ENCODE results near the gene DET1. TPM values are rescaled to one million over a fixed set of nuclear protein-coding genes. Genes with fewer than 3 reads are reported as not detected.

DET1 gene
- total RNA-seq, 2 experiments from 2014 or later: 4.9 to 5.0 TPM

- ChIA-PET CTCF (interaction anchor here (2.7 kb wide), 1 partner anchor 11 kb away, joined by 9 read pairs; no protein-coding TSS in a partner anchor), POLR2A (interaction anchor here (0.6 to 0.8 kb wide), 2 partner anchors 173 to 571 kb away, joined by 3 read pairs; no protein-coding TSS in a partner anchor)
- peaks cover 28% of the 10 kb centered on the region for H3K4me1 Mint-ChIP-seq
- DNase-seq: no peak
- no peaks in the 10 kb centered on the region for H3K9me3 Mint-ChIP-seq
- peak overlapping the region; percentile 99 for H3K27ac Mint-ChIP-seq
- H3K4me3 Mint-ChIP-seq: peak overlapping the region; percentile 90
- H3K36me3 Mint-ChIP-seq (ENCODE audit: low read depth): peaks cover 33% of the 10 kb centered on the region
- H3K27me3 Mint-ChIP-seq: no peaks in the 10 kb centered on the region
Measured at GRCh38 chr15:88465633-88466224, 80.8 kb downstream of the DET1 start.

GRCh38 chr15:88463870-88464532 lies 82.5 kb downstream of the DET1 start:
- Mint-ChIP-seq H3K4me3 (no peak overlapping the region), H3K27ac (no peak overlapping the region), H3K36me3 (ENCODE audit: low read depth) (peaks cover 39% of the 10 kb centered on the region), H3K4me1 (peaks cover 28% of the 10 kb centered on the region), H3K27me3 (no peaks in the 10 kb centered on the region), H3K9me3 (no peaks in the 10 kb centered on the region)
- ChIA-PET POLR2A (no interaction called here), CTCF (interaction anchor here (2.7 kb wide), 1 partner anchor 9 kb away, joined by 9 read pairs; no protein-coding TSS in a partner anchor)
- DNase-seq: no peak

Other genes with a start within 250 kb of the DET1 start
- 10 to 100 TPM; 25.9 to 26.0 TPM for gene MRPL46, start 79.3 kb downstream of the DET1 start, total RNA-seq
- 10 to 100 TPM; 53.3 to 57.9 TPM for gene MRPS11, start 79.0 kb downstream of the DET1 start, total RNA-seq
- 10 to 100 TPM; 45.7 to 52.5 TPM for gene AEN, start 74.7 kb upstream of the DET1 start, total RNA-seq
- gene ISG20, start 92.3 kb upstream of the DET1 start, total RNA-seq: 100 to 1,000 TPM; 206 to 236 TPM